OCI-LY3 (cell line): ENCODE data around the gene CGB7.
"Not testable (repeated sequence)": the region's sequence is repeated elsewhere in the genome, so short reads cannot be mapped to it uniquely, and the experiment has no call there.

Experiments
- EZH2phosphoT487 ChIP-seq: fragments of 200-600 bp; shearing (Covaris generic); IDR thresholded peaks from 2 replicates; pipeline ENCODE4 v1.6.1; 2018; ENCODE audit warnings: antibody characterized with exemption, mixed run types, low read depth
- TF ChIP-seq, protein P1 (sequence below): fragments of 200-600, 300-600 bp; sonication (generic); IDR thresholded peaks from 2 replicates; pipeline ENCODE4 v1.5.1; 2014; ENCODE audit warnings: antibody characterized with exemption, low read length, low read depth

DNA sequence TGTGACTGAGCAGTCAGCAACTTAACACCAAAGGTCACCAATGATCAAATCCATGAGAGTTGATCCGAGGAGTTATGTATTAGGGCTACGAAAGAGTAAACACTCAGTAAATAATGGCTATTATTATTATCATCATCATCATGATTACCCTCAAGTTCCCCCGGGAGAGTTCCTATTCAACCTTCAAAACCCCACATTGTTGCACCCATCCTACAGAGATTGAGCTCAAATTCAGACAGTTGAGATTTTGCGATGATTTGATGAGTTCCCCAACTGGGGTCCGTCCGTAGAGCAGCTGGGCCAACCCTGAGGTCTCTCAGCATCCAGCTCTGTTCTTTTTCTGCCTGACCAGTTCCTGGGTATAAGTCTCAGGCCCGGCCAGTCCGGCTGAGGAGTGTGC is 19.4 kb downstream of the CGB7 start:
- TF ChIP-seq, protein P1, sequence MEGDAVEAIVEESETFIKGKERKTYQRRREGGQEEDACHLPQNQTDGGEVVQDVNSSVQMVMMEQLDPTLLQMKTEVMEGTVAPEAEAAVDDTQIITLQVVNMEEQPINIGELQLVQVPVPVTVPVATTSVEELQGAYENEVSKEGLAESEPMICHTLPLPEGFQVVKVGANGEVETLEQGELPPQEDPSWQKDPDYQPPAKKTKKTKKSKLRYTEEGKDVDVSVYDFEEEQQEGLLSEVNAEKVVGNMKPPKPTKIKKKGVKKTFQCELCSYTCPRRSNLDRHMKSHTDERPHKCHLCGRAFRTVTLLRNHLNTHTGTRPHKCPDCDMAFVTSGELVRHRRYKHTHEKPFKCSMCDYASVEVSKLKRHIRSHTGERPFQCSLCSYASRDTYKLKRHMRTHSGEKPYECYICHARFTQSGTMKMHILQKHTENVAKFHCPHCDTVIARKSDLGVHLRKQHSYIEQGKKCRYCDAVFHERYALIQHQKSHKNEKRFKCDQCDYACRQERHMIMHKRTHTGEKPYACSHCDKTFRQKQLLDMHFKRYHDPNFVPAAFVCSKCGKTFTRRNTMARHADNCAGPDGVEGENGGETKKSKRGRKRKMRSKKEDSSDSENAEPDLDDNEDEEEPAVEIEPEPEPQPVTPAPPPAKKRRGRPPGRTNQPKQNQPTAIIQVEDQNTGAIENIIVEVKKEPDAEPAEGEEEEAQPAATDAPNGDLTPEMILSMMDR = not testable (repeated sequence)
- not testable (repeated sequence) for TF ChIP-seq EZH2phosphoT487
